Sigmoid colon (tissue), 4 donors: ENCODE results near the gene IL12A.

Source experiments
- EP300 ChIP-seq, 4 donors: sonication (generic); formaldehyde crosslinking; IDR thresholded peaks; one replicate each; pipeline ENCODE4 v1.6.1; 2017; ENCODE audit warnings: antibody characterized with exemption in 4 of 4
- POLR2A ChIP-seq, 2 donors: fragments of 450-650 bp; IDR thresholded peaks; one replicate each; pipeline ENCODE4 v1.6.1; 2016; ENCODE audit warnings: antibody characterized with exemption in 2 of 2, mild to moderate bottlenecking in 2 of 2, moderate library complexity in 2 of 2
- POLR2AphosphoS5 ChIP-seq, 4 donors: sonication (generic); formaldehyde crosslinking; IDR thresholded peaks; one replicate each; pipeline ENCODE4 v1.6.1; 2017; ENCODE audit warnings: antibody characterized with exemption in 4 of 4
- TF ChIP-seq, protein P1 (sequence below), 4 experiments: fragments of 450-650 bp in 3 of 4; fragments of 200-600 bp in 1 of 4; IDR thresholded peaks; one replicate each; pipeline ENCODE4 v1.5.1; 2016 to 2019; ENCODE audit warnings: antibody characterized with exemption in 4 of 4, mild to moderate bottlenecking in 3 of 4, moderate library complexity in 2 of 4

DNA sequence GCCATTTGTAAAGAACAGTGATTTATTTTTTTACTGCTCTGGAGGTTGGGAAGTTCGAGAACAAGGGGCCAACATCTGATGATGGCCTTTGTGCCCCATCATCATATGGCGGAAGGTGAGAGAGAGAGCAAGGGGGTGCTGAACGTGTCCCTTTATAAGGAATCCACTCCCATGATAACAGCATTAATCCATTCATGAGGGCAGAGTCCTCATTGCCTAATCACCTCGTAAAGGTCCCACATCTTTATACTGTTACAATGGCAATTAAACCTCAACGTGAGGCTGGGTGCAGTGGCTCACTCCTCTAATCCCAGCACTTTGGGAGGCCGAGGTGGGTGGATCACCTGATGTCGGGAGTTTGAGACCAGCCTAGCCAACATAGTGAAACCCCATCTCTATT is 8.3 kb downstream of the IL12A start:
- TF ChIP-seq, protein P1, sequence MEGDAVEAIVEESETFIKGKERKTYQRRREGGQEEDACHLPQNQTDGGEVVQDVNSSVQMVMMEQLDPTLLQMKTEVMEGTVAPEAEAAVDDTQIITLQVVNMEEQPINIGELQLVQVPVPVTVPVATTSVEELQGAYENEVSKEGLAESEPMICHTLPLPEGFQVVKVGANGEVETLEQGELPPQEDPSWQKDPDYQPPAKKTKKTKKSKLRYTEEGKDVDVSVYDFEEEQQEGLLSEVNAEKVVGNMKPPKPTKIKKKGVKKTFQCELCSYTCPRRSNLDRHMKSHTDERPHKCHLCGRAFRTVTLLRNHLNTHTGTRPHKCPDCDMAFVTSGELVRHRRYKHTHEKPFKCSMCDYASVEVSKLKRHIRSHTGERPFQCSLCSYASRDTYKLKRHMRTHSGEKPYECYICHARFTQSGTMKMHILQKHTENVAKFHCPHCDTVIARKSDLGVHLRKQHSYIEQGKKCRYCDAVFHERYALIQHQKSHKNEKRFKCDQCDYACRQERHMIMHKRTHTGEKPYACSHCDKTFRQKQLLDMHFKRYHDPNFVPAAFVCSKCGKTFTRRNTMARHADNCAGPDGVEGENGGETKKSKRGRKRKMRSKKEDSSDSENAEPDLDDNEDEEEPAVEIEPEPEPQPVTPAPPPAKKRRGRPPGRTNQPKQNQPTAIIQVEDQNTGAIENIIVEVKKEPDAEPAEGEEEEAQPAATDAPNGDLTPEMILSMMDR (IDR thresholded peaks at IDR 0.05) = no peak
- TF ChIP-seq POLR2AphosphoS5 (IDR thresholded peaks at IDR 0.05) (no peak), POLR2A (IDR thresholded peaks at IDR 0.05) (no peak), EP300 (IDR thresholded peaks at IDR 0.05) (no peak)
